Panc1 (cell line): ENCODE data around the gene GPRIN2. TPM values are rescaled to one million over a fixed set of nuclear protein-coding genes. Genes with fewer than 3 reads are reported as not detected.

Source experiments
- ATAC-seq: fragments of 200-7000 bp; cut with Tn5 transposase; 2 replicates; pipeline ENCODE4 v1.9.1; 2020; ENCODE audit warnings: mild to moderate bottlenecking, moderate library complexity
- BruUV-seq: library from RNA; stranded (reverse); fragments of 400-500 nt; replicated peaks from 2 replicates; lab custom pipeline; 2021; lab: Mats Ljungman, UMichigan
- CTCF ChIA-PET: fragments of 300-600 bp; sonication (Branson Sonifier 250); formaldehyde crosslinking; loops from one replicate; lab custom pipeline; 2022; ENCODE audit warnings: antibody characterized with exemption; lab: Charles Lee
- POLR2A ChIA-PET: fragments of 300-600 bp; sonication (Branson Sonifier 250); formaldehyde crosslinking; loops from one replicate; lab custom pipeline; 2022; ENCODE audit warnings: antibody characterized with exemption; lab: Charles Lee
- DNase-seq: peaks from one replicate; pipeline ENCODE4 v3.0.0-alpha.2; 2010; ENCODE audit warnings: low read depth, low spot score
- H3K27ac ChIP-seq: 2 replicates; pipeline ENCODE4 v1.5.1; 2011; ENCODE audit warnings: mild to moderate bottlenecking, low read length, inconsistent platforms
- H3K27me3 ChIP-seq: fragments of 200-500 bp; sonication (Bioruptor generic); 2 replicates; pipeline ENCODE4 v1.6.0; 2014; ENCODE audit warnings: low read length, inconsistent platforms; ENCODE audit not compliant: control insufficient read depth, insufficient read depth
- H3K36me3 ChIP-seq: fragments of 200-500 bp; sonication (Bioruptor generic); 2 replicates; pipeline ENCODE4 v1.5.1; 2014; ENCODE audit warnings: inconsistent platforms, mild to moderate bottlenecking, low read length, moderate library complexity; ENCODE audit not compliant: control insufficient read depth, insufficient read depth
- H3K4me1 ChIP-seq: 2 replicates; pipeline ENCODE4 v1.5.1; 2011; ENCODE audit warnings: inconsistent platforms, mild to moderate bottlenecking, low read length, moderate library complexity; ENCODE audit not compliant: control insufficient read depth, insufficient read depth
- H3K4me3 ChIP-seq, 2 experiments: 2 replicates each; pipeline ENCODE4 v1.5.1; 2011 to 2012; ENCODE audit warnings: low read depth in 2 of 2, low read length in 2 of 2, mild to moderate bottlenecking in 2 of 2, inconsistent platforms in 1 of 2, moderate library complexity in 1 of 2
- H3K9me3 ChIP-seq: fragments of 200-500 bp; sonication (Bioruptor generic); 2 replicates; pipeline ENCODE4 v1.5.1; 2014; ENCODE audit warnings: low read depth, mild to moderate bottlenecking, inconsistent platforms, low read length, moderate library complexity; ENCODE audit not compliant: control insufficient read depth, insufficient read depth
- POLR2AphosphoS5 ChIP-seq: IDR thresholded peaks from 2 replicates; pipeline ENCODE4 v1.6.1; 2012; ENCODE audit warnings: mild to moderate bottlenecking, low read depth, low read length, moderate library complexity
- SIN3A ChIP-seq: IDR thresholded peaks from 2 replicates; pipeline ENCODE4 v1.6.1; 2012; ENCODE audit warnings: low read depth, mild to moderate bottlenecking, low read length, moderate library complexity, borderline replicate concordance; ENCODE audit not compliant: insufficient read depth
- TCF7L2 ChIP-seq: IDR thresholded peaks from 2 replicates; pipeline ENCODE4 v1.6.1; 2011; ENCODE audit warnings: mild to moderate bottlenecking, low read depth, low read length, inconsistent platforms
- in situ Hi-C: cut with HindIII; loops from 2 replicates; pipeline ENCODE4 v1.10.0; 2016; ENCODE audit warnings: low sequenced_read_pairs, low pct_unique_long_range_greater_than_20kb
- intact Hi-C: fragments of 100-400 bp; cut with micrococcal nuclease; formaldehyde crosslinking; loops from one replicate; pipeline ENCODE4 v1.10.0; 2022; ENCODE audit not compliant: unreplicated experiment
- total RNA-seq: library from RNA; stranded (reverse); gene quantifications from one replicate; pipeline ENCODE4 v1.2.1, GENCODE V29; 2021; ENCODE audit not compliant: unreplicated experiment
- TF ChIP-seq, protein P1 (sequence below): fragments of 450-650 bp; IDR thresholded peaks from 2 replicates; pipeline ENCODE4 v1.5.1; 2017; ENCODE audit warnings: mild to moderate bottlenecking
- TF ChIP-seq, protein P2 (sequence below), 2 experiments: IDR thresholded peaks; 2 replicates each; pipeline ENCODE4 v1.6.1; 2011 to 2012; ENCODE audit warnings: low read depth in 2 of 2, control low read depth in 1 of 2, low read length in 1 of 2, mild to moderate bottlenecking in 1 of 2, moderate library complexity in 1 of 2; ENCODE audit not compliant: insufficient read depth in 1 of 2

GPRIN2 gene
- total RNA-seq, 1 experiment from 2014 or later = 12.9 TPM

GRCh38 chr10:46559231-46559671 is 2.8 kb upstream of the GPRIN2 start:
- no peaks in the 10 kb centered on the region; the same call in 1 of the 2 replicates for H3K27me3 ChIP-seq
- ChIA-PET CTCF (no interaction called here), POLR2A (no interaction called here)
- H3K36me3 ChIP-seq = no peaks in the 10 kb centered on the region
- intact Hi-C loops (no loop called here), in situ Hi-C loops (no loop called here)
- DNase-seq = no peak
- H3K27ac ChIP-seq = no peak overlapping the region
- H3K4me1 ChIP-seq = peaks cover 24% of the 10 kb centered on the region
- no peak for ATAC-seq
- no peak overlapping the region for H3K4me3 ChIP-seq
- H3K9me3 ChIP-seq = no peaks in the 10 kb centered on the region
- TF ChIP-seq, protein P1, sequence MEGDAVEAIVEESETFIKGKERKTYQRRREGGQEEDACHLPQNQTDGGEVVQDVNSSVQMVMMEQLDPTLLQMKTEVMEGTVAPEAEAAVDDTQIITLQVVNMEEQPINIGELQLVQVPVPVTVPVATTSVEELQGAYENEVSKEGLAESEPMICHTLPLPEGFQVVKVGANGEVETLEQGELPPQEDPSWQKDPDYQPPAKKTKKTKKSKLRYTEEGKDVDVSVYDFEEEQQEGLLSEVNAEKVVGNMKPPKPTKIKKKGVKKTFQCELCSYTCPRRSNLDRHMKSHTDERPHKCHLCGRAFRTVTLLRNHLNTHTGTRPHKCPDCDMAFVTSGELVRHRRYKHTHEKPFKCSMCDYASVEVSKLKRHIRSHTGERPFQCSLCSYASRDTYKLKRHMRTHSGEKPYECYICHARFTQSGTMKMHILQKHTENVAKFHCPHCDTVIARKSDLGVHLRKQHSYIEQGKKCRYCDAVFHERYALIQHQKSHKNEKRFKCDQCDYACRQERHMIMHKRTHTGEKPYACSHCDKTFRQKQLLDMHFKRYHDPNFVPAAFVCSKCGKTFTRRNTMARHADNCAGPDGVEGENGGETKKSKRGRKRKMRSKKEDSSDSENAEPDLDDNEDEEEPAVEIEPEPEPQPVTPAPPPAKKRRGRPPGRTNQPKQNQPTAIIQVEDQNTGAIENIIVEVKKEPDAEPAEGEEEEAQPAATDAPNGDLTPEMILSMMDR = no peak
- TF ChIP-seq SIN3A = no peak
- TF ChIP-seq POLR2AphosphoS5 = no peak
- TF ChIP-seq TCF7L2 = no peak
- TF ChIP-seq, protein P2, sequence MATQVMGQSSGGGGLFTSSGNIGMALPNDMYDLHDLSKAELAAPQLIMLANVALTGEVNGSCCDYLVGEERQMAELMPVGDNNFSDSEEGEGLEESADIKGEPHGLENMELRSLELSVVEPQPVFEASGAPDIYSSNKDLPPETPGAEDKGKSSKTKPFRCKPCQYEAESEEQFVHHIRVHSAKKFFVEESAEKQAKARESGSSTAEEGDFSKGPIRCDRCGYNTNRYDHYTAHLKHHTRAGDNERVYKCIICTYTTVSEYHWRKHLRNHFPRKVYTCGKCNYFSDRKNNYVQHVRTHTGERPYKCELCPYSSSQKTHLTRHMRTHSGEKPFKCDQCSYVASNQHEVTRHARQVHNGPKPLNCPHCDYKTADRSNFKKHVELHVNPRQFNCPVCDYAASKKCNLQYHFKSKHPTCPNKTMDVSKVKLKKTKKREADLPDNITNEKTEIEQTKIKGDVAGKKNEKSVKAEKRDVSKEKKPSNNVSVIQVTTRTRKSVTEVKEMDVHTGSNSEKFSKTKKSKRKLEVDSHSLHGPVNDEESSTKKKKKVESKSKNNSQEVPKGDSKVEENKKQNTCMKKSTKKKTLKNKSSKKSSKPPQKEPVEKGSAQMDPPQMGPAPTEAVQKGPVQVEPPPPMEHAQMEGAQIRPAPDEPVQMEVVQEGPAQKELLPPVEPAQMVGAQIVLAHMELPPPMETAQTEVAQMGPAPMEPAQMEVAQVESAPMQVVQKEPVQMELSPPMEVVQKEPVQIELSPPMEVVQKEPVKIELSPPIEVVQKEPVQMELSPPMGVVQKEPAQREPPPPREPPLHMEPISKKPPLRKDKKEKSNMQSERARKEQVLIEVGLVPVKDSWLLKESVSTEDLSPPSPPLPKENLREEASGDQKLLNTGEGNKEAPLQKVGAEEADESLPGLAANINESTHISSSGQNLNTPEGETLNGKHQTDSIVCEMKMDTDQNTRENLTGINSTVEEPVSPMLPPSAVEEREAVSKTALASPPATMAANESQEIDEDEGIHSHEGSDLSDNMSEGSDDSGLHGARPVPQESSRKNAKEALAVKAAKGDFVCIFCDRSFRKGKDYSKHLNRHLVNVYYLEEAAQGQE (IDR thresholded peaks at IDR 0.05; ENCODE audit: insufficient read depth in 1 of 2, low read depth in 2 of 2, low read length in 1 of 2) = no peak
- no TSS peak for BruUV-seq

GRCh38 chr10:46558392-46559185 is 2.1 kb upstream of the GPRIN2 start:
- no peak for DNase-seq
- Histone ChIP-seq H3K27ac (peak overlapping the region; percentile 52), H3K36me3 (no peaks in the 10 kb centered on the region), H3K4me1 (peaks cover 24% of the 10 kb centered on the region), H3K27me3 (no peaks in the 10 kb centered on the region; the same call in 1 of the 2 replicates), H3K4me3 (no peak overlapping the region), H3K9me3 (no peaks in the 10 kb centered on the region)
- in situ Hi-C loops (no loop called here), intact Hi-C loops (no loop called here)
- POLR2A ChIA-PET = interaction anchor here (0.5 kb wide), 1 partner anchor 1769 kb away, joined by 3 read pairs; no protein-coding TSS in a partner anchor
- ATAC-seq = peak; percentile 6; the same call in 1 of the 2 replicates
- TF ChIP-seq SIN3A = no peak
- TF ChIP-seq, protein P2 (IDR thresholded peaks at IDR 0.05; ENCODE audit: insufficient read depth in 1 of 2, low read depth in 2 of 2, low read length in 1 of 2) = no peak
- TF ChIP-seq TCF7L2 = no peak
- TF ChIP-seq, protein P1 = no peak
- TF ChIP-seq POLR2AphosphoS5 = no peak
- BruUV-seq = no TSS peak
- CTCF ChIA-PET = interaction anchor here (0.6 to 0.8 kb wide), 2 partner anchors 13 to 40 kb away, joined by 3 to 6 read pairs; no protein-coding TSS in a partner anchor
